Head of caudate nucleus (tissue), 42 donors: Measurements from ENCODE around the gene OR52I1.
A peak's percentile ranks its signal among the peaks of the same experiment; 100 is the strongest.

Experiments used
- DNase-seq, 42 donors: peaks; one replicate each; pipeline versions ENCODE4 v3.0.0 to v3.0.0-alpha.2; 2020 to 2021; ENCODE audit warnings: mixed read lengths in 7 of 42
- intact Hi-C: fragments of 100-400 bp; cut with DNase I; formaldehyde crosslinking; loops from one replicate; pipeline ENCODE4 v1.15.0; 2022

OR52I1 gene

GRCh38 chr11:4593739-4594138 is at the start of gene OR52I1:
Gene OR52I1, plus strand, starts transcription at chr11:4594039. Its CDS starts 0 bp downstream, at chr11:4594039.
- no peak for DNase-seq
- intact Hi-C loops: no loop called here

- DNase-seq: no peak
- intact Hi-C loops: no loop called here
These were observed 48.9 kb upstream of the OR52I1 start, which contains the start of gene OR52M1 for GRCh38 chr11:4544891-4545290. Gene OR52M1, plus strand, starts transcription at chr11:4545191. Its CDS starts 0 bp downstream, at chr11:4545191.

GRCh38 chr11:4546878-4547277 is 47.0 kb upstream of the OR52I1 start:
- DNase-seq: no peak
- intact Hi-C loops: no loop called here

- no peak for DNase-seq
- intact Hi-C loops: no loop called here
These were observed 46.4 kb upstream of the OR52I1 start for GRCh38 chr11:4547416-4547815.

- peak in 15 of 42 donors; percentile 1 to 69 (median 24) for DNase-seq
- intact Hi-C loops: no loop called here
These were observed 42.4 kb upstream of the OR52I1 start for GRCh38 chr11:4551346-4551979.

DNA sequence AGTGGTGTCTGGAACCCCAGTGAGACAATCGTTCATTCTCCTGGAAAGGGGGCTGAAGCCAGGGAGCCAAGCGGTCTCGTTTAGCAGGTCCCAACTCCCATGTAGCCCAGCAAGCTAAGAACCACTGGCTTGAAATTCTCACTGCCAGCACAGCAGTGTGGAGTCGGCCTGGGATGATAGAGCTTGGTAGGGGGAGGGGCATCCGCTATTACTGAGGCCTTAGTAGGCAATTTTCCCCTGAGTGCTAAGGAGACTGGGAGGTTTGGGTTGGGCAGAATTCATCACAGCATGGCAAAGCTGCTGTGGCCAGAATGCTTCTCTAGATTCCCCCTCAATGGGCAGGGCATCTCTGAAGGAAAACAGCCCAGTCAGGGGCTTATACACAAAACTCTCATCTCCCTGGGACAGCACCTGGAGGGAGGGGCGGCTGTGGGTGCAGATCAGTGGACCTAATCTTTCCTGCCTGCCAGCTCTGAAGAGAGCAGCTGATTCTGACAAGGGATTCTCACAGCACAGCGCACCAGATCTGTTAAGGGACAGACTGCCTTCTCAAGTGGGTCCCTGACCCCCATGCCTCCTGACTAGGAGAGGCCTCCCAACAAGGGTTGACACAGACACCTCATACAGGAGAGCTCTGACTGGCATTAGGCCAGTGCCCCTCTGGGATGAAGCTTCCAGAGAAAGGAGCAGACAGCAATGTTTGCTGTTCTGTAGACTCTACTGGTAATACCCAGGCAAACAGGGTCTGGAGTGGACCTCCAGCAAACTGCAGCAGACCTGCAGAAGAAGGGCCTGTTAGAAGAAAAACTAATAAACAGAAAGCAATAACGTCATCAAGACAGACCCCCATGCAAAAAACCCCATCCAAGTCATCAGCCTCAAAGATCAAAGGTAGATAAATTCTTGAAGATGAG is 34.1 kb upstream of the OR52I1 start:
- intact Hi-C loops: no loop called here
- DNase-seq: no peak

- intact Hi-C loops: no loop called here
- no peak for DNase-seq
These were observed 33.4 kb upstream of the OR52I1 start for GRCh38 chr11:4560467-4560866.

DNA sequence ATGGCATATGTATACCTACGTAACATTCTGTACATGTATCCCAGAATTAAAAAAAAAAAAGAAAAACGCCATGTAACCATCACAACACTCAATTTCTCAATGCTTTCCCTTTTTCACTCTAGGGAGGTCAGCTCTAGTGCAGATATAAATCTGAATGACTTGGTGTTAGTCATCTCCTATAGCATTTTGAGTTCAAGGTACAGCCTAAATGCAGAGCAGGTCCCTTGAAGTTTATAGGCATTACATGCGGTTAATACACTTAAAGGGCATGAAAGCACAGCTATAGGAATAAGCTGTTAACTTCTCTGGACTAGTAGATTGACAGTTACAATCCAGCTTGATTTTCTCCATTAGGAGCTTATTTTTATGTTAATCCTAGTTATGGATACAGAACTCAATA is 28.5 kb upstream of the OR52I1 start:
- intact Hi-C loops: no loop called here
- DNase-seq: no peak

DNA sequence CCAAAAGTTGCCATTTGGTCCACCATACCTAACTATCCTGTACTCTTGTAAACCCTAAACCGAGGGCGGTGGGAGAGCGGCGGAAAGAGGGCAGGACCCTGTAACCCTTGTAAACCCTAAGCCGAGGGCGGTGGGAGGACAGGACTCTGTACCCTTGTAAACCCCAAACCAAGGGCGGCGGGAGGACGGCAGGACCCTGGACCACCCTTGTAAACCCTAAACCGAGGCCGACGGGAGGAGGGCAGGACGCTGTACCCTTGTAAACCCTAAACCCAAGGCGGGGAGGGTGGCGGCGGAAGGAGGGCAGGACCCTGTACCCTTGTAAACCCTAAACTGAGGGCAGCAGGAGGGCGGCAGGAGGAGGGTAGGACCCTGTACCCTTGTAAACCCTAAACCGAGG is 24.8 kb upstream of the OR52I1 start:
- intact Hi-C loops: no loop called here
- DNase-seq: no peak

DNA sequence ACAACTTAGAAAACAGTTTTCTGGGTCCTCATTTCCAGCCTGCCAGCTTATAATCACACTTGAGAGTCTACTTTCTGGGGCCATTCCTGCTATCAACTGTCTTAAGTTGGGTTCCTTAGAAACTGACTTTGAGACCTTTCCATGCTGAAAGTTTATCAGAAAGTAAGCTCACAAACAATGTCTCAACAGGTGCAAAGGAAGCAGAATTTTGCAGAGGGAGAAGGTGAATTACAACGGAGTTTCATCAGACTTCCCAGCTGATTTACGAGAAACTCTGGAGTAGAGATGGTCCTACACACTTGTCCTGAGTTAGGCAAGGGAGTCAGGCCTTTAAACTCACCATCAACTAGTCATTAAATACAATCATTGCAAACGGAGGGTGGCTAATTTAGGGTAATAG is 17.0 kb upstream of the OR52I1 start:
- no peak for DNase-seq
- intact Hi-C loops: no loop called here

GRCh38 chr11:4577761-4578160 is 16.1 kb upstream of the OR52I1 start:
- DNase-seq: no peak
- intact Hi-C loops: no loop called here

DNA sequence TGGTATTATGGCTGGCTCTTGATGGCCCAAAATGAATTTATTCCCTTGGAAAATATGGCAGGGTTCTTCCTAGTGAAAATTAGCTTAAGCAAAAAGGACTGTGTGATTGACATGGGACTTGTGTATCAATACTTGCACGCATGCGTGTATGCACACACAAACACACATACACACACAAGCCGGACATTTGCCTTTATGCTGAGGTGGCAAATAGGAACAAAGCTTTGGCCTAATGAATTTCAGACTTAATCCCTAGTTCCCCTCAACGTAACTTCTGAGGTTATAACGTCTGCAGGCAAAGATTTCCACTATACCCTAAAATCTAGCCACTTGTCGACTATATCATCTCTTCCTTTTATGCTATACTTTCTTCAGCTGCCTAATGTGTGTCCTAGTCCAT is 15.2 kb upstream of the OR52I1 start:
- intact Hi-C loops: no loop called here

GRCh38 chr11:4580124-4580523 is 13.7 kb upstream of the OR52I1 start:
- DNase-seq: no peak
- intact Hi-C loops: no loop called here

More for the DNA sequence above, 15.2 kb upstream of the OR52I1 start:
- no peak for DNase-seq

DNA sequence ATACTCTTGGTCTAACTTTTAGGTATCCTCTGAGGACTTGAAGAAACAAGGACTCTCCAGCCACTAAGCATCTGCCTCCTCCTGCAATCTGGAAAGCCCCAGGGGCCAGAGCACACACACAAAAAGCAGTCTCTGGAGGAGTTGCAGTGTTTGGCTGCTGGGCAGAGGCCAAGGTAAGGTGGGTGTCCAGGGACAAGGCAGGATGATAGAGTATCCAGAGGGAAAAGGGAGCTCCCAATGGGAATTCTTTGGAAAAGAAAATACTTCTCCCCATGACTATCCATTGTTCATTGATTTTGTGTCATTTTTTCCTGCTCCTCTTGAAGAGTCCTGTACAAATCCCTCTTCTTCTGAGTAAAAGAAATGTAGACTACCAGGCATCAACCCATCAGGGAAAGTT is 12.4 kb upstream of the OR52I1 start, which contains the start of gene OR52I2:
TSS of gene OR52I2 (plus strand) at position 301 of the 400 bp plus-strand sequence.
- intact Hi-C loops: no loop called here
- DNase-seq: no peak

- intact Hi-C loops: no loop called here
- no peak for DNase-seq
These were observed 4.8 kb upstream of the OR52I1 start for GRCh38 chr11:4589017-4589416.

- intact Hi-C loops: no loop called here
- no peak for DNase-seq
These were observed 11.2 kb downstream of the OR52I1 start for GRCh38 chr11:4605057-4605456.

DNA sequence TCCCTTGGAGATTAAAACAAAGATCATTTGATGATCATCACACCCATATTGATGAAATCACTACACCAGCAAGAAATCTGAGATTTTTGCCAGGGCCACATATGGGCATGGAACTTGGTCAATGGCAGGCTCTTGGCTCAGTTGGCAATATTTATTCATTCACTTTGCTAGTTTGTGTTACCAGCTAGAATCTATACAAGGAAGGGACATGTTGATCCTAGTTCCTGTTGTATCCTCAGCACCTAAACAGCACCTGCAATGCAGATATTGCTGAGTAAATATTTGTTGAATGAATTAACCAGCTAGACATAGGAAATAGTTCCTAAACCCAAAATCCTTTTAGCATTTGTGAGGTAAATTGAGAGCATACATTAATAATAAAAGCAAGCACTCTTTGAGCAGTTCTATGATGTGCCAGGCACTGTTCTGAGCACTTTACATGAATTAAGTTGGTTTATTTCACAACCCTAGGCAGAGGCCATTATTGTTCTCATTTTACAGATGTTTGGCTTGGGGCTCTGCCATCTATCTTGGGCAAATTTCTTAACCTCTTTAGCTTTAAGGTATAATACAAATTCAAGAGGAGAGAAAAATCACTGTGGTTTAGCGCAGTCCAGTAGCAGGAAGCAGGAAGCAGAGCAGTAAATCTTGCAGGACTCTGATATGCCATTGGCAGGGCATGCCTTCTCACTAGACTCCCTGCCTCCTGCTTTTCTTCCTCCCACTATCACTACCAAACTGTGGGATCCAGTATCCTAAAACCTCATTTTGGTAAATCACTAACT is 12.6 kb downstream of the OR52I1 start:
- intact Hi-C loops: no loop called here
- DNase-seq: no peak

- intact Hi-C loops: no loop called here
- DNase-seq: no peak
These were observed 13.3 kb downstream of the OR52I1 start for GRCh38 chr11:4607096-4607495.

- intact Hi-C loops: no loop called here
- peak; percentile 93 to 99 (median 98) for DNase-seq
These were observed 14.2 kb downstream of the OR52I1 start, which contains the start of gene TRIM68 for GRCh38 chr11:4607781-4608666. Gene TRIM68, minus strand, starts transcription at chr11:4608231. Its CDS starts 2,727 bp downstream, at chr11:4605504.
